HG03558 (cell line): ENCODE data around the gene OR14K1.
"Not testable (repeated sequence)": the region's sequence is repeated elsewhere in the genome, so short reads cannot be mapped to it uniquely, and the experiment has no call there.

Experiments
- ATAC-seq: cut with Tn5 transposase; IDR thresholded peaks from one replicate; pipeline ENCODE4 v1.9.1; 2021; ENCODE audit warnings: moderate number of reproducible peaks; ENCODE audit not compliant: unreplicated experiment; ENCODE audit errors: extremely low read depth

Gene OR14K1, protein sequence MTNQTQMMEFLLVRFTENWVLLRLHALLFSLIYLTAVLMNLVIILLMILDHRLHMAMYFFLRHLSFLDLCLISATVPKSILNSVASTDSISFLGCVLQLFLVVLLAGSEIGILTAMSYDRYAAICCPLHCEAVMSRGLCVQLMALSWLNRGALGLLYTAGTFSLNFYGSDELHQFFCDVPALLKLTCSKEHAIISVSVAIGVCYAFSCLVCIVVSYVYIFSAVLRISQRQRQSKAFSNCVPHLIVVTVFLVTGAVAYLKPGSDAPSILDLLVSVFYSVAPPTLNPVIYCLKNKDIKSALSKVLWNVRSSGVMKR

DNA sequence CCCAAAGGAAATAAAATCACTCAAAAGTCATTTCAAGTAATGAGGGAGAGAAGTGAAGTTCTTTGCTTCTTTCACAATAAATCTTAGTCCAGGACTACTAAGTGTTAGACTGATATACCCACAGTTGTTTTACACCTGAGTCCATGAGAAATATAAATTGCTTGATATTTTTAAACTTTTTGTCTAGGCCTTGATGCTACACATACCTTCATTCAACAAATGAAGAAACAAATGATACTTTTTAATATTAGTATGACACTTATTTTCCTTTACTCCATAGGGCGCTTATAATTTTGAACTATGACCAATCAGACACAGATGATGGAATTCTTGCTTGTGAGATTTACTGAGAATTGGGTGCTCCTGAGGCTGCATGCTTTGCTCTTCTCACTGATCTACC lies at the start of gene OR14K1:
OR14K1 (plus strand) TSS at position 301 of the 400 bp plus-strand sequence; CDS start at position 301, 0 bp downstream.
- ATAC-seq, result no peak

DNA sequence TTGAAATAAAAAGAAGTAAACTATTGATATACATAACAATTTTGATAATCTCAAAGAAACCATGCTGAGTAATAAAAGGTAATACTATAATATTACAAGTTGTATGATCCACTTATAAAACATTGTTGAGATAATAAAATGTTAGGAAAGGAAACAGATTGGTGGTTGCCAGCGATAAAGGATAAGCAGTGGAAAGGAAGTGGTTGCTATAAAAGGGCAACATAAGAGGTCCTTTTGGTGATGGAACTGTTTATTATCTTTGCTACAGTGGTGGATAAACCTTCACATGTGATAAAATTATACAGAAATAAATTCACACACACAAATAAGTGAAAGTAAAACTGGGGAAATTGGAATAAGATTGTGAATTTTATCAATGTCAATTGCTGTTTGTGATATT lies 37.1 kb upstream of the OR14K1 start:
- ATAC-seq, result no peak

DNA sequence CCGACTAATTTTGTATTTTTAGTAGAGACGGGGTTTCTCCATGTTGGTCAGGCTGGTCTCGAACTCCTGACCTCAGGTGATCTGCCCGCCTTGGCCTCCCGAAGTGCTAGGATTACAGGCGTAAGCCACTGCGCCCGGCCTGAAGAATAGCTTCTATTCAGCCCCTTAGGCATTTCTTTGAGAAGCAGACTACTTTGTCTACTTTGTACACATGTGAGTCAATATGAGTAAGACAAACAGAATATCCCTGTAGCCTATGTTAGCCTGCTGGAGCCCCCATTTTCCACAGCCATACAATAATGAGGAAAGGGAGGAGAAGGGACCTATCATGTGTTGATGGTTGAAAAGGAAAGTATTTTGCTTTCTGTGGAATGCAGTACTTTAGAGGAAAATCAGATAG lies 27.7 kb upstream of the OR14K1 start:
- not testable (repeated sequence) for ATAC-seq

DNA sequence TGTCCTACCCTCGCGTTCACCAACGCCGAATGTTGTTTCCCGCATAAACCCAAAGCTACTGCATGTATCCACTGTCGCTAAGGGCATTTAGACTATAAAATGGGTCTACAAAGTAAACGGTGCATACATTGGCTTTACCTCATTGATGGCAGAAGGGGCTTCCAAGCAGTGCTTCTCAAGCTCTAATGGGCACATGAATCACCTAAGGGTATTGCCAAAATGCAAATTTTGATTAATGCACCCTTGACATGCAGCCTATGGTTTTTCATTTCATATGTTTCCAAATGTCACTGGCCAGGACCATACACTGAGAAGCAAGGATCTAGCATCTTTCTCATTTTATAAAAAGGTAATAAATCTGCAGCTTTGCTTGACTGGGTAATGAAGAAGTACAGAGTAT lies 24.7 kb upstream of the OR14K1 start:
- ATAC-seq, result no peak

DNA sequence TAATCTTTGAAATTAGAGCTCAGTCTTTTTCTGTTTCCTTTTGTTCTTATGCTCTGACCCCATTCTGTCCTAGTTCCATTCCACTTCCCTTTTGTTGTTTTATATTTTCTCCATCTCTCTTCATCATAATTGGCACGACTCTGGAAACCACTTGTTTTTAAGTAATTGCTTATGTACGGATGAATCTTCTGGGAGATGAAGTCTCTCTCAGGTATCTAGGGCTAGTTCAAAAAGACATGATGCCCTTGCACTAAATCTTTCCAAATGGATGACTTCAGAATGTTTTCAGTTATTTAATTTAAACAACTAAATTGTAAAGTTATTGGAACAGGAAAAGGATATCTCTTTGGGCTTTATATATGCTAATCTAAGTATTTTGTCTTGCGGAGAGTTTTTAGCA lies 21.9 kb upstream of the OR14K1 start, which contains the start of gene OR6F1:
OR6F1 (minus strand) TSS at position 101 of the 400 bp plus-strand sequence. CDS start 3,891 bp downstream, outside the sequence.
- ATAC-seq, result no peak

DNA sequence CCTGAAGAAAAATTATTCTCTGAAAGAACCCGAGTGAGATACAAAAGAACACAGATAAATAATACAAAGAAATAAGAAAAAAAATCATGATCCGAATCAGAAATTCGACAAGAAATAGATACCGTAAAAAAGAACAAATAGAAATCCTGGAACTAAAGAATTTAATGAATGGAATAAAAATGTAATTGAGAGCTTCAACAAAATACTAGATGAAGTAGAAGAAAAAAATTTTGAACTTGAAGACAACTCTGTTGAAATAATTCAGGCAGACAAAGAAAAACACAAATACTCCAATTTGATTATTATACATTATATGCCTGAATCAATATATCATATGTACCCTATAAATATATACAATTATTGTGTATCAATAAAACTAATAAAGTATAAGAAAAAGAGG lies 17.2 kb upstream of the OR14K1 start:
- no peak for ATAC-seq

DNA sequence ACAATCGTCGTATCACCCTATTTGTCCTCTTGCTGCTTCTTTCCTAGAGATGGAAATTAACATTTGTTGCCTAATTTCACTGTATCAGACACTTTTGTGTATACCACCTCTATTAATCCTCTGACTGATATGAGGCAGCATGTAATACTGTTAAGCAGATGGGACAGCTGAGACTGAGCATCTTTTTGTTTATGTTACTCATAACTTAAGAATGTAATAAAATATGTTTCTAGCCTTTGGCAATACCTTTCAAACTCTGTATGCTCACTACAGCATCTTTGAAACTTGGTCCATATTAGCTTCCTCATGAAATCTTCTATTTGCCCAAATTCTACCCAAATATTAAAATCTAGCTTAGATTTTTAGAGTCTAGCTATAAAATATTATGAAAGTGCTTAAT lies 2.3 kb downstream of the OR14K1 start:
- ATAC-seq, result no peak

DNA sequence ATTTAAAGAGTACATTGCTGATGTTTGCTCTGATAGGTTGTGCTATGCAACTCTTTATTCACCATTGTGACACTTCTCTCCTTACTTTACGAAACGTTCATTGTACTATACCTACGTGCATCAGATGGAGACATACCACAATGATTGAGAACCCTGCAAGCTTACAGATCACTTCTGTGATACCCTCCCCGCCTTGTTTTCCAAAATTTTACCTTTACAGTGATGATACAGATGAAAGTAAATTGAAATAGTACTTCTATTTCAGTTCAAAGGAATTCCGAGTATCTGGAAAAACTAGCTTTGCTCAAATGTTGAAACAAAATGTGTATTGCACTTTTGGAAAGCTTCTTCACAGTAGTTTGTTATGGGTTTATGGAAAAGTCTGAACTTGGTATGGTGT lies 3.3 kb downstream of the OR14K1 start:
- ATAC-seq, result no peak

DNA sequence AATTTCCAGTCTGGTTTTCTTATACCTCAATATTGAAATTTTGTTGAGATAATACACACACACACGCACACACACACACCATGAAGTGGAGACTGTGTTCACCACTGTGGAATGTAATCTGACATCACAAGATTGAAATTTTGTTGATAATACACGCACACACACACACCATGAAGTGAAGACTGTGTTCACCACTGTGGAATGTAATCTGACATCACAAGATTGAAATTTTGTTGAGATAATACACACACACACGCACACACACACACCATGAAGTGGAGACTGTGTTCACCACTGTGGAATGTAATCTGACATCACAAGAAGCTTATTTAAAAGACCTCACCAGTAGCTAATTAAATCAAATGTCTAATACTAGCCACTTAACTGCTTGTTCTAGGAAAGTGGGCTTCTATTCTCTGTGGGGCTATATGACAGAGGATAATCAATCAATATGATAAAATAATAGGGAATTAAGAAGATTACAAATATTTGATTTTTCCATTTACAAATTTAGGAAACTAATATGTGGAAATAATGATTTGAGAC lies 3.9 kb downstream of the OR14K1 start:
- ATAC-seq, result not testable (repeated sequence)

DNA sequence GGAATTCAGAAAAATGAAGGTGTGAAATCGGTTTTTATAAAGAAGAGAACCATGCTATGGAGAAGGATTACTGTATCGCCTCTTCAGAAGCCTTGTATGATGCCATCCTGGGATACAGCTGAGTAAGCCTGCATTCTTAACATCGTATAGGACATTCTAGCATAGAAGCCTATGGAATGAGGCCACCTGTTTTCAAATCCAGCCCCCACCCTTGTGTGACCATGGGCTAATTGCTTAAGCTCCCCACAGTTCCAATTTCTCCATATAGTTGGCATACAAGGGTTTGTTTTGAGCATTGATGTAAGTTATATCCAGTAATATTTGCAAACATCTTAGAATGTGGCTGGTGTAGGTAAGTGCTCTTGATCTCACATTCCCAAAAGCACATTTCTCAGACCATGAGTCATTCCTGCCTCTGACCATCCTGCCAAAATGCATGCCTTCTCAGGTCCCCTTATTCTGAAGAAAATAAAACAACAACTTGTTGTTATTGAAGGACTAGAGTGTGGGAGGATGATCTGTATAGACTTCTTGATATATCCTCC lies 8.0 kb downstream of the OR14K1 start:
- ATAC-seq, result no peak

DNA sequence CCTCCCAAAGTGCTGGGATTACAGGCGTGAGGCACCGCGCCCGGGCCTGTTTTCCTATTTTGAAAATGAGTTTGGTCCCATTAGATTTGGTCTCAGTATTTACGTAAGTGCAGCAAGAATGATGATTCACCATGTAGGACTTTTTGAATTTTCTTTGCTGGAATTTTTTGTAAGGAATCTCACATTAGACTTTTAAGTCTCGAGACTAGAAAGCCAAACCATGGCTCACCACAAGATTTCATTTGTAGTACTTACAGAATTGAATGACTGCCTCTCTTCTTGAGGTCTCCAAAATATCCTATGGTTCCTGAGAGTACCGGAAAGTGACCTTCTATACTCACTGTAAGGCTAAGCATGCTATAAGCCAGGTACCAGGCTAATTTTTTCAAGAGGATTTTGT lies 9.2 kb downstream of the OR14K1 start:
- no peak for ATAC-seq

DNA sequence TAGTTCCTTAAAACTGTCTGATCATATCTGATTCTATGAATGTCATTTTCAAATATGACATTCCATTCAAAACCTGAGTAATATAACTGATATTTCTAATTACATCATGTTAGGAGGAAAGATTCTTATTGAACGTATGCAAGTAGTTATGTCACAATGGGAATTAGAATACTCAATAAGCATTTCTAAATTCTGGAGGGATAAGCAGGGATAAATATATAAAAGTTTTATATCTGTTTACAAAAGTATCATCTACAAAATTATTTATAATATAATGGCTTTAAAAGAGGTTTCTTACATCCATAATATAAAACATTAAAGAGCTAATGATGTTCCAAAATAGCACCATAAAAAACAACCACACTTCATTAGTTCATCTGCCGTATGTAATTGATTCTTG lies 9.6 kb downstream of the OR14K1 start, which contains the start of gene OR14A2:
OR14A2 (minus strand) TSS at position 101 of the 400 bp plus-strand sequence.
- ATAC-seq, result no peak

DNA sequence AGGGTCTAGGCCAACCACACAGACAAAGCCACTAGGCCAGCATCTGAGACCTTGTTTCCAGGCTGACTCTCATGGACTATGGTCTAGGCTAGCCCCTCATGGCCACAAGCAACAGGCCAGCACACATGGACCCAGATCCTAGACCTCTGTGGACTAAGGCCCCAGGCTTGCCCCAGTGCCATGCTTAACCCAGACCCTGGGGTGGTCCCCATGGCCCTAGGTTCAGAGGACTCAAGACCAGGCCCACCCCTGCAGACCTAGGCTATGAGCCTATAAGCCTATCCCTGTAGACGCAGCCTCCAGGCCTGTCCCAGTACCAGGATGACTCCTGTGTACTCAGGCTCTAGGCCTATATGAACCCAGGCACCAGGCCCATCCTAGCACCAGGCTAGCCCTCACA lies 11.5 kb downstream of the OR14K1 start:
- no peak for ATAC-seq

DNA sequence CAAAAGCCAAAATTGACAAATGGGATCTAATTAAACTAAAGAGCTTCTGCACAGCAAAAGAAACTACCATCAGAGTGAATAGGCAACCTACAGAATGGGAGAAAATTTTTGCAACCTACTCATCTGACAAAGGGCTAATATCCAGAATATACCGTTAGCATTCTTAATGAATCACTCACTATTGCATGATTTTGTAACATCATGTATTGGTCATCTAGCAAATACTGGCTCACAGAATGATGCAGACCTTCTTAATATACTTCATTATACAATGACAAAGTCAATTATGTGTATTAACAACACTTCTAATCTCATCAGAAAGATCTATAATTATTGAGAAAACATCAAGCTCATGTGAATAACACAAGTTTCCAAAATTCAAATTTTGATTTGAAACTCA lies 15.9 kb downstream of the OR14K1 start:
- not testable (repeated sequence) for ATAC-seq

DNA sequence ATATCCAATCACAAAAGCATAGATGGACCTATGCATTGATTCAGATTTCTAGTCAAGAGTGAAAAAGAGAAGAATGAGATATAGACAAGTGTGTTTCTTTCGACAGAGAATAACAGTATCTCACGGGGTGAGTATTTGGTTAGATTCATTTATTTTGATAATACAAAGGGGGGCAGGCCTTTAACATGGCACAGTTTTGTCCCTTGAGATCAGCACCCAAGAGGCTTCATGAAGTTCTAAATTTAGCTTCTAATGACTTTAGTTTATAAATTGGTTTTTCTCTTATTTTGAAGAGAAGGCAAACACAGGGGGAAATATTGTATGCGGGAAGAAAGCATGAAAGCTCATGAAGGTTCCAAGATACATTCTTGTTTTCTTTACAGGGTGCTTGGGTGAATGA lies 22.0 kb downstream of the OR14K1 start, which contains the start of gene OR1C1:
OR1C1 (minus strand) TSS at position 101 of the 400 bp plus-strand sequence. CDS start 2,150 bp downstream, outside the sequence.
- ATAC-seq, result no peak

DNA sequence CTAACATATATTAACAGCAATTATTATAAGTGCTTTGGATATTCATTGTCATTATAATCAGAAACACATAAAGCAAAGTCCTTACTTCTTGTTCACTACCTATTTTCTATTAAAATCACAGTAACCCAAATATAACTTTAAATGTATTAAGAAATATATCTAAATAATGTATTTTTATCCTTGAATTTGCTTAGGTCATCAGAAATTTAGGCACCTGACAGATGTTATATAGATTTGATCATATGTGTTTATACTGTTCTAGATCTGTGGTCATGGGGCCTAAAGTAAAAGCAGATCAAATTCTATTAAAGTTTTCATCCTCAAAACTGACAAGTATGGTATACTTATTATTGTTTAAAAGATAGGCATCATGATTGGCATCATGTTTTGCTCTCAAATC lies 31.2 kb downstream of the OR14K1 start:
- ATAC-seq, result no peak
